Coronary artery (tissue), 2 donors: ENCODE data around the gene ZBTB4.

ENCODE experiments used
- DNase-seq: peaks from one replicate; pipeline ENCODE4 v3.0.0-alpha.2; 2017; ENCODE audit warnings: low spot score
- H3K27ac ChIP-seq, 2 donors: fragments of 200-600 bp; sonication (generic); one replicate each; pipeline ENCODE4 v1.5.1; 2016 to 2019
- H3K4me3 ChIP-seq: fragments of 200-600 bp; sonication (generic); 2 replicates; pipeline ENCODE4 v1.5.1; 2016; ENCODE audit warnings: mild to moderate bottlenecking, moderate library complexity
- TF ChIP-seq, protein P1 (sequence below): fragments of 200-600 bp; sonication (generic); IDR thresholded peaks from one replicate; pipeline ENCODE4 v1.5.1; 2019; ENCODE audit warnings: antibody characterized with exemption

The ZBTB4 gene

DNA sequence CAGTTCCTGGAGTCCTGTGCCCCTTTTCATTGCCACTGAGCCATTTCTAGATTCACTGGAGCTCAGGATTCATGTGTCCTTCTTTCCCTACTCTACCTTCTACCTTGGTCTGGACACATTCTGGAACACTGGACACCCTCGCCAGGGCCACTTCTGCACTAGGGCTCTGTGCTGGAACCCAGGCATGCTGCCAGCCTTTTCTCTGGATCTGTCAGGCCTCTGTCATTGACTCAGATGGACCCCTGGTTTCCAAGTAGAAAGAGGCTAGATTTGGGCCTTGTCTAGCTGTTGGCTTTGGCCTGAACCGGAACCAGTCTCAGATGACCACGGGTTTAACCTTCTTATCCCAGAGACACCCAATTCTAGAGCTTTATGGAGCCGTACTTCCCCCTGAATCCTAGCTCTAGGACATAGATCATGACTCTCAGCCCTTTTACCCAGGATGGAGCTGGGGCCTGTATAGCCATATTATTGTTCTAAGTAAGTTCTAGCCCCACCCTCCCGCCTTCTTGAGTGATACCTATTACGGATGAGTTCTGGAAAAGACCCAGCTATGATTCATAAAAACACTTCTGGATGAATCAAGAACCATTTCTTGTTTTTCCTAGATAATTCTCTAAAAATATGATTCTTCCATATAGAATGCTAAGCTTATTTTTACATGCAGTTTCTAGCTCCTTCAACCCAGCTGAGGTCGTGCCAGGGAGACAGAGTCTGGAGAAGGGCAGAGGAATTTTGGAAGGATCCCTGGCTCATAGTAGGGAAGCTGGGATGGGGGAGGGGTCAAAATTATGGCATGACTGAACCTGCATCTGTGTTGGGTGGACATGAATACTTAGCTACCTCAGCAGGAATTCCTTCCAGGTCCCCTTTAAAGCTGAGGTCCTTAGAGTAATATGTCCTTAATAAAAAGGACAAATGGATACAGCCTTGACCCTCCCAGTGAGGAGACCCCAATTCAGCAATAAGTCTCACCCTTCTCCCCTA is 35.6 kb downstream of the ZBTB4 start:
- Histone ChIP-seq H3K27ac (peak overlapping the region in 1 of 2 donors; percentile 21), H3K4me3 (no peak overlapping the region)
- no peak for DNase-seq
- TF ChIP-seq, protein P1, sequence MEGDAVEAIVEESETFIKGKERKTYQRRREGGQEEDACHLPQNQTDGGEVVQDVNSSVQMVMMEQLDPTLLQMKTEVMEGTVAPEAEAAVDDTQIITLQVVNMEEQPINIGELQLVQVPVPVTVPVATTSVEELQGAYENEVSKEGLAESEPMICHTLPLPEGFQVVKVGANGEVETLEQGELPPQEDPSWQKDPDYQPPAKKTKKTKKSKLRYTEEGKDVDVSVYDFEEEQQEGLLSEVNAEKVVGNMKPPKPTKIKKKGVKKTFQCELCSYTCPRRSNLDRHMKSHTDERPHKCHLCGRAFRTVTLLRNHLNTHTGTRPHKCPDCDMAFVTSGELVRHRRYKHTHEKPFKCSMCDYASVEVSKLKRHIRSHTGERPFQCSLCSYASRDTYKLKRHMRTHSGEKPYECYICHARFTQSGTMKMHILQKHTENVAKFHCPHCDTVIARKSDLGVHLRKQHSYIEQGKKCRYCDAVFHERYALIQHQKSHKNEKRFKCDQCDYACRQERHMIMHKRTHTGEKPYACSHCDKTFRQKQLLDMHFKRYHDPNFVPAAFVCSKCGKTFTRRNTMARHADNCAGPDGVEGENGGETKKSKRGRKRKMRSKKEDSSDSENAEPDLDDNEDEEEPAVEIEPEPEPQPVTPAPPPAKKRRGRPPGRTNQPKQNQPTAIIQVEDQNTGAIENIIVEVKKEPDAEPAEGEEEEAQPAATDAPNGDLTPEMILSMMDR, result no peak

GRCh38 chr17:7442142-7442541 is 37.3 kb downstream of the ZBTB4 start:
- H3K4me3 ChIP-seq, result no peak overlapping the region
- no peak overlapping the region for H3K27ac ChIP-seq
- TF ChIP-seq, protein P1, result no peak
- DNase-seq, result no peak

DNA sequence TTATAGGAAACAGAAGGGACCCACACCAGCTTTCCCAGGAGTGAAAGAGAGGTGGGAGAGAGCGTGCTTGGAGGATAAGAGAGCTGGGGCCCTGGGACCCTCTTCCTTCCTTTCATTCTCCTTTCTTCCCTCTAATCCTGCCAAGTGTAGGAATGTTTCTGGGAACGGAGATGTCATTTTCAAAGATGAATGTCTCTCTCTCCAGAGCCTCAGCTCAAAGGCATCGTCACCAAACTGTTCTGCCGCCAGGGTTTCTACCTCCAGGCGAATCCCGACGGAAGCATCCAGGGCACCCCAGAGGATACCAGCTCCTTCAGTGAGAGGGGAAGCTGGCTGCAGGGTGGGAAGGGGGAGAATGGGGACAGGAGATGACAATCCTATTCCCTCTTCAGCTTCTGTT is 38.2 kb downstream of the ZBTB4 start:
- TF ChIP-seq, protein P1, result no peak
- Histone ChIP-seq H3K27ac (no peak overlapping the region), H3K4me3 (no peak overlapping the region)
- DNase-seq, result no peak

DNA sequence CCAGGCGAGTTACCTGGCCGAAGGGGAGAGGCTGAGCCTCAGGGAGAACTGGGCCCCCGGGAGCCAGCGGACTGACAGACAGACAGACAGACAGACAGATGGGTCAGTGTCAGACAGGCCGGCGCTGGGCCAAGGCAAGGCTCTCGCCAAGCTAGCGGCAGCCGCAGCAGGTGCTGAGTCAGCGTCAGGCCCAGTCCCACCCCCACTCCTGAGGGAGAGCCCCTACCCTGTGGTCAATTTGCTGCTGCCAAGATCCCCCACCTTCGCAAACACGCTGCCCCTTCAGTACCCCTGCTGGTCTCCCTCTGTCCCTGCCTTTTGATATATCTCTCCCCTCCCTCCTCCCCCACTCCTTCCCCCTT is 38.6 kb downstream of the ZBTB4 start:
- peak overlapping the region in 1 of 2 donors; percentile 0 for H3K27ac ChIP-seq
- no peak for DNase-seq
- TF ChIP-seq, protein P1, result no peak
- H3K4me3 ChIP-seq, result peak overlapping the region; percentile 61

GRCh38 chr17:7440113-7440833 is 39.2 kb downstream of the ZBTB4 start:
- peak overlapping the region; percentile 61 for H3K4me3 ChIP-seq
- TF ChIP-seq, protein P1, result no peak
- no peak for DNase-seq
- H3K27ac ChIP-seq, result peak overlapping the region in 1 of 2 donors; percentile 0

- TF ChIP-seq, protein P1, result no peak
- H3K27ac ChIP-seq, result peak within 1 kb of the TSS in 1 of 2 donors; percentile 86
- no peak for DNase-seq
- peak within 1 kb of the TSS; percentile 74 for H3K4me3 ChIP-seq
These were observed 39.8 kb downstream of the ZBTB4 start, which contains the start of gene FGF11 for GRCh38 chr17:7439462-7440112. TSS of gene FGF11 (plus strand) at chr17:7439512. CDS start at chr17:7439621, 109 bp downstream.
